ENCODE measurements around the gene PRCP.

Gene PRCP

DNA sequence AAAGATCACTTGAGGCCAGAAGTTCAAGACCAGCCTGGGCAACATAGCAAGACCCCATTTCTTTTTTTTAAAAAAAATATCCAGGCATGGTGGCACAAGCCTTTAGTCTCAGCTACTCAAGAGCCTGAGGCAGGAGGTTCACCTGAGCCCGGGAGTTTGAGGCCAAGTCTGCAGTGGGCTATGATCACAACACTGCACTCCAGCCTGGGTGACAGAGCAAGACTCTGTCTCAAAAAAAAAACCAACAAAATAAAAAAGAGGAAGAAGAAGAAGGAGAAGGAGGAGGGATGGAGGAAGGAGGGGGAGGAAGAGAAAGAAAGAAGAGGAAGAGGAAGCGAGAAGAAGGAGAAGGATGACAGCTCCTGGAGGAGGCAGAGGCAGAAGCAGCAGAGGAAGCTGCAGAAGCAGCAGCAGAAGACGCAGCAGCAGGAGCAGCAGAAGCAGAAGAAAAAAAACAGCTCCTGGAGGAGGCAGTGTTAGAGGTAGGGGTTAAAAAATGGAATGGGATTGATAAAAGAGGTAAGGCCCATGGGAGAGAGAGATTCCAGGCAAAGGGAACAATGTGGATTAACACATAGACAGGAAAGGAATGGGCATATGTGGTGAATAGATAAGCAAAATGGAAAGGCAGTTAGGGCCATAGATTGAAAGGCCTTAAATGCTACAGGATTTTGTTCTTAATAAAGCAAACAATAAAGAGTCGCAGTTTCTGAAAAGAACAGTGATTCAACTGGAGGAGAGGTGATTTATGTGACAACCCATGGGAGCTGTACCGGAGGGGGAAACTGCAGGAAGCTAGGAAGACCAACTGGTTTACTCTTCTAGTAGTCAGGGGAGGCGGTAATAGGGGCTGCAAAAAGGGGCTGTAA, 10.9 kb downstream of the PRCP start:
- no peak overlapping the region for H3K4me3 ChIP-seq (ENCODE audit: low read depth, low read length)
- DNase-seq (ENCODE audit: low read depth) = no peak
- TF ChIP-seq CTCF (conservative IDR thresholded peaks at IDR 0.05; ENCODE audit: low read depth, low read length) = no peak

DNA sequence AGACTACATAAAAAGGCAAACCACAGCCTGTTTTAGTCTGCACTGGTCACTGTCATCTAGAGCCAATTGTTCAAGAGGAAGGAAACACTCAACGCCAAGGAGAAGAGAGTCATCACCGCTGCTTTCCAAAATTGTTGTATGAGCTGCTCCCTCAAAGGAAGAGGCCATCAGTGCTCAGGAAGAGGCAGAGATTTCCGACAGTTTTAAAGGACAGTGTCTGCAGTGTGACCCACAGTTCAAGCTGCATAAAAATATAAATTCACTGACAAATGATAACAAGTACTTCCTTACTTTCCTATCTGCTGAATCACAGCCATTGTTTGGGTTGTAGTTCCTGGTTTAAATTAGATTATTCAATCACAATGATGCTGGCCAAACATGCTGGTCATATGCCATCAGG, 16.4 kb downstream of the PRCP start:
- DNase-seq (ENCODE audit: low read depth) = no peak
- no peak for TF ChIP-seq CTCF (conservative IDR thresholded peaks at IDR 0.05; ENCODE audit: low read depth, low read length)
- no peak overlapping the region for H3K4me3 ChIP-seq (ENCODE audit: low read depth, low read length)

DNA sequence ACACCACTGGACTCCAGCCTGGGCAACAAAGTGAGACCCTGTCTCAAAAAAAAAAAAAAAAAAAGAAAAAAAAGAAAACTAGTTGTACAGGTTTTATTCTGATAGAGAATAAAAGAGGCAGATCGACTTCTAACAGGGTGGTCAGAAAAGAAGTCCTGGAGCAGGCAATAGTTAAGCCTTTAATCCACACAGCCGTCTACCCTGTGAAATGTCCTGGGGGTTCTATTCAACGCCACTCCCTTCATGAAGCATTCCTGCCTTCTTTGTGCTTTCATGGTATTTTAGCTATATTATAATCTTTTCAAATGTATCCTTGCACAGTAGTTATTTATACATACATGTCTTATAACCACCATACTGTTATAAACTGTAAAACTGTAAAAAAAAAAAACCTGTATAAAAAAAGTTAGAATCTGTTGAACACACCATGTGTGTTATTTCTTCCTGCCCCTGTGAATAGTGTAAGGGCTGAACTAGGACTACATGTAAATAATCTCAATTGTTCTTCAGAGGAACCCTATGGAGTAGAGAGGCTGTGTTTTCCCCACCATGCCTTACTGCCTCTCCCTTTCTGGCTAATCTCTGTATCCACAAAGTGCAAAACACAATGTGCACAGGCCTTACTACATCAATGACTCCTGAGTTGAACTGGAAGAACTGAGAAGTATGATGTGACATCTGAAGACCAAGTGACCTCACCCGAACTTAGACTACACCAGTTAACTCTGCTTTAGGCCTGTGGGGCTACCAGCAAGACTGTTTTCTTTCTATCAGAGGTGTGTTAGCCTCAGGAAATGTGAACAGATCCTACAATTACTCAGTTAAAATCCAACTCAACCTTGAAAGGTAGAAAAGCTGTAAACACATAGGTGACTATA, 25.3 kb downstream of the PRCP start:
- no peak for TF ChIP-seq CTCF (conservative IDR thresholded peaks at IDR 0.05; ENCODE audit: low read depth, low read length)
- H3K4me3 ChIP-seq (ENCODE audit: low read depth, low read length) = no peak overlapping the region
- DNase-seq (ENCODE audit: low read depth) = no peak

- no peak overlapping the region for H3K4me3 ChIP-seq (ENCODE audit: low read depth, low read length)
- no peak for DNase-seq (ENCODE audit: low read depth)
- no peak for TF ChIP-seq CTCF (conservative IDR thresholded peaks at IDR 0.05; ENCODE audit: low read depth, low read length)
Measured at GRCh38 chr11:82873919-82874333, 26.3 kb downstream of the PRCP start.

DNA sequence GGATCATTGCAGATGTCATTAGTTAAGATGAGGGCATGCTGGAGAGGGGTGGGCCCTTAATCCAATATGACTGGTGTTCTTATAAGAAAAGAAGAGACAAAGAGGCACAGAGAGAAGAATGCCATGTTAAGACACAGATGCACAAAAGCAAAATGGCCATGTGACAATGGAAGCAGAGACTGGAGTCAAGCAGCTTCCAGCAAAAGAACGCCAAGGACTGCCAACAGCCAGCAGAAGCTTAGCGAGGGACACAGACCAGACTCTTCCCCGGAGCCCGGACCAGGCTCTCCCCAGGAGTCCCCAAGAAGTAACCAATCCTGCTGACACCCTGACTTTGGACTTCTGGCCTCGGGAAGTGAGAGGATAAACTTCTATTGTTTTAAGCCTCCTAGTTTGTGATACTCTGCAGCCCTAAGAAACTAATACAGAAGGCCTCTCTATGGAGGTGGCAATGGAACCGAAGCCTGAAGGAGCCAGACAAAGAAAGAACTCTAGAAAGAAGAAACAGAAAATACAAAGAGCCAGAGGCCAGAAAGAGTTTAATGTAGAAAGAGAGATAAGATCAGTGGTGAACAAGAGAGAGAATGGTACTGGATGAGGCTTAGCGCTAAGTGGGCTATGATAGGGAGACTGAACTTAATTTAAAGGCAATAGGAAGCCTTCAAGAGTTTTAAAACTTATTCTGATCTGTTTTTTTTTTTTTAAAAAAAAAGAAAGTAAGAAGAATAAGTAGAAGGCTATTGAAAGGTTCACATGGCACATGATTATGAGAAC, 27.7 kb downstream of the PRCP start:
- no peak for DNase-seq (ENCODE audit: low read depth)
- no peak for TF ChIP-seq CTCF (conservative IDR thresholded peaks at IDR 0.05; ENCODE audit: low read depth, low read length)
- no peak overlapping the region for H3K4me3 ChIP-seq (ENCODE audit: low read depth, low read length)

- no peak for TF ChIP-seq CTCF (conservative IDR thresholded peaks at IDR 0.05; ENCODE audit: low read depth, low read length)
- H3K4me3 ChIP-seq (ENCODE audit: low read depth, low read length) = no peak overlapping the region
- no peak for DNase-seq (ENCODE audit: low read depth)
Measured at GRCh38 chr11:82871646-82872045, 28.6 kb downstream of the PRCP start.

All from choroid plexus epithelial cell (primary cell).